ENCODE measurements around the gene PRICKLE2. TPM values are rescaled to one million over a fixed set of nuclear protein-coding genes. Genes with fewer than 3 reads are reported as not detected.
"Not testable (repeated sequence)": the region's sequence is repeated elsewhere in the genome, so short reads cannot be mapped to it uniquely, and the experiment has no call there.

Gene PRICKLE2
- total RNA-seq, 1 experiment from 2014 or later, result 0.65 TPM

DNA sequence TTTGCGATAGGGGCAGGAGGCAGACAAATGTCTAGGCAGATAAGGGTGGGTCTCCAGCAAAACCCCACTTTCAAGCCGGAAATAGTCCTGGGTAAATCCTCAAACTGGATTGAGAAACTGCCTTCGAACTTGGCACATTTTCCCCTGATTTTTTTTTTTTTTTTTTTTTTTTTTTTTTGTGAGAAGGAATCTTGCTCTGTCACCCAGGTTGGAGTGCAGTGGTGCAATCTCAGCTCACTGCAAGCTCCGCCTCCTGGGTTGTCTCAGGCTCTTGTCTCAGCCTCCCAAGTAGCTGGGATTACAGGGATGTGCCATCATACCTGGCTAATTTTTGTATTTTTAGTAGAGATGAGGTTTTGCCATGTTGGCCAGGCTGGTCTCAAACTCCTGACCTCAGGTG, 135.9 kb downstream of the PRICKLE2 start:
- H3K27me3 ChIP-seq; H3K27ac ChIP-seq; H3K9me3 ChIP-seq (replicated peaks); H3K4me1 ChIP-seq; H3K4me3 ChIP-seq; DNase-seq; H3K36me3 ChIP-seq: not testable (repeated sequence)

DNA sequence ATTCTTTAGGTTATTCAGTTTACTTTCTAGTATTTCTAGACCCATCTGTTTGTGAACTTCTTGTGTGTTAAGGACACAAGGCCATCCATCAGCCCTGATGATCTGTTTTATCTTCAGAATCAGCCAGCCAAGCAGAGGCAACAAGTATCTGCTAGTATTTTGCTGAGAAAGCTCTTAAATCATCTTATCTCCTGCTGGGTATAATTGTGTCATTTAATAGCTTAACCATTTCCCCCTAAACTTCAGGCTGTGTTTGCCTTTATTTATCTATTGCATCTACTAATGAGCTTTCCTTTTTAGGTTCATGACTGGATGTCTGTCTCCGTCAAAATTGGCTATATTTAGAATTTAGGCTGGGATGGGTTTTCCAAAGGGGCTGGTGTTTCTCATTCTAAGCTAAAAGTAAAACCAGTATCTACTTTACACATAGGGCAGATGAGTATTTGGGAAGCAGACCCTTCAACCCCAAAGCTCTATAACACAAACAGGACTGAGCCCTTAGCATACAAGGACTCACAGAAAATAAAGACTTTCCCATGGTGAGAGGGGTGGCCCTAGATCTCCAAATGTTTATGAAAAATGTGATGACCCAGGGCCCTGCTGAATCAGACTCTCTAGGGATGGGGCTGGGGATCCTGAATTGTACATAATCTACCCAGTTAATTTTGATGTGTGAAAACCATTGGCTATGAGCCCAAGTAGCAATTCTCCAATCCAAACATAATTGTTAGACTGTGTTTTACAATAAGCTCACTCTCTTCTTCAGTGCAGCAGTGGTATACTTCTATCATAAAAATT, 136.7 kb downstream of the PRICKLE2 start:
- H3K36me3 ChIP-seq, result no peaks in the 10 kb centered on the region
- H3K27me3 ChIP-seq, result no peaks in the 10 kb centered on the region
- no peak for DNase-seq
- H3K9me3 ChIP-seq (replicated peaks), result no peaks in the 10 kb centered on the region
- no peak overlapping the region for H3K27ac ChIP-seq
- H3K4me3 ChIP-seq, result no peak overlapping the region
- H3K4me1 ChIP-seq, result peaks cover 6% of the 10 kb centered on the region; the same call in 1 of the 2 replicates

DNA sequence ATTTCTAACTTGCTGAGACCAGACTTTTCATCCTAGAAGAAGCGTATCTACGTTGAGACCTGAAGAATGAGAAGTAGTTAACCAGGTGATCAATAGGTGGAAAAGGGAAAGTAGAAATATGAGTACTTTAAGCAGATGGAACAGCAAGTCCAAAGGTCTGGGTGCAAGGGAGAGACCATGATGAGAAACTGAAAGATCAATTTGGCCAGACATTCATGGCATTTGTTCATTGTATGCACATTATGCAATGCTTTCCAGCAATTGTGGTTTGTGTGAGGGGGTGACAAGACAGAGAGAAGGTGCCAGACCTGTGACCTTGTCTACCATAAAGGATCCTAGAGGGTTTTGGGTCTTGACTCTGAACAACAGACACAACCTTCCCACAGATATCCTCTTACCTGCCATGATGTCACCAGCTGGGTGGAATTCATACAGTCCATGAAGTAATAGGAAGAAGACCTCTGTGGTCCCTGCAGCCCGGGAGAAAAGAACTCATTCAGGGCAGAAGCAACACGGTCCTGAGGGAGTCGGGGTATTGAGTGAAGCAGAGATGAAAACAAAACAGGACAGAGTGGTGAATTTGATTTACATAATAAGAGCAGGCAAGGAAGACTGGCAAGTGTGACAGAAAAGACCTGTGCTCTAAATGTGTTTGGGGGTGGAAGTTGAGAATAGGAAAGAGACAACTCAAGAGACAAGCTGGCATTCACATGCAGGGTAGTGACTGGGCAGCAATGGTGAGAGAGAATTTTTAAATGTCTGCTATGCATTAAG, 138.6 kb downstream of the PRICKLE2 start:
- peak in 1 of 2 experiments; percentile 33 for DNase-seq
- Histone ChIP-seq H3K4me1 (peaks cover 25% of the 10 kb centered on the region), H3K4me3 (no peak overlapping the region), H3K27me3 (no peaks in the 10 kb centered on the region), H3K27ac (no peak overlapping the region), H3K36me3 (no peaks in the 10 kb centered on the region), H3K9me3 (replicated peaks) (no peaks in the 10 kb centered on the region)

DNA sequence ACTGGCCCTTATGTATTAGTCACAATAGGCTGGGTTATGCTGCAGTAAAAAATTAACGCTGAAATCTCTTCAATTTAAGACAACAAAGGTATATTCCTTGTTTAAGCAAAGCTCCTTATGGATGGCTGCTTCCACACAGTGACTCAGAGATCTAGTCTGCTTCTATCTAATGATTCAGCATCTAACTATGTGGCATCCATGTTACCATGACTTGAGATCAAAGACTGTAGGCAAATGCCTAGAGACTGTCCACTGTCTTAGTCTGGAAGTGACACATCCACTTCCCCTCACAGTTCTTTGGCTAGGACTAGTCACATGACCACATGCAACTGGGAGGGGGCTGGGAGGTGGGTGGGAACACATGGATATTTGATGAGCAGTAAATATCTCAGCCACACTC, 140.6 kb downstream of the PRICKLE2 start:
- no peak overlapping the region; the same call in 1 of the 2 replicates for H3K27ac ChIP-seq
- peaks cover 25% of the 10 kb centered on the region for H3K4me1 ChIP-seq
- no peaks in the 10 kb centered on the region for H3K27me3 ChIP-seq
- no peaks in the 10 kb centered on the region for H3K36me3 ChIP-seq
- no peak for DNase-seq
- H3K4me3 ChIP-seq, result no peak overlapping the region
- H3K9me3 ChIP-seq (replicated peaks), result no peaks in the 10 kb centered on the region

DNA sequence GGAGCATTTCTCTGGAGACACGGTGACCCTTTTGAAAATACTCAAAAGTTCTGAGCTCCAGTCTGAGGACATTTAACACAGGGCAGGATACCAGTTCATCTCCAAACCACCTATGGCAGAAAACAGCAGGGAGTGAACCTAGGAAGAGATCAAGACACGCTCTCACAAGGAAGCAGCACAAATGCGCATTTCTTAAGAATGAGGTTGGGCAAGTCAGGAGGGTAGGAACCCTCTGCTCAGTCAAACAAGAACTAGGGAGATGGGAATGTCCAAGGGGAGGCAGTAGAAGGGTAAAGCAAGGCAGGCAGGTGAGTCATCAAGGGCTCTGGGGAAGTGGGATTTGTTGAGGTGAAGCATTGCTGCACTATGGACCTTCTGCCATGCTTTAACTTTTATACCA, 141.7 kb downstream of the PRICKLE2 start:
- Histone ChIP-seq H3K4me3 (no peak overlapping the region), H3K27me3 (no peaks in the 10 kb centered on the region), H3K4me1 (peaks cover 25% of the 10 kb centered on the region), H3K36me3 (no peaks in the 10 kb centered on the region), H3K9me3 (replicated peaks) (no peaks in the 10 kb centered on the region), H3K27ac (peak overlapping the region; percentile 91)
- DNase-seq, result no peak

DNA sequence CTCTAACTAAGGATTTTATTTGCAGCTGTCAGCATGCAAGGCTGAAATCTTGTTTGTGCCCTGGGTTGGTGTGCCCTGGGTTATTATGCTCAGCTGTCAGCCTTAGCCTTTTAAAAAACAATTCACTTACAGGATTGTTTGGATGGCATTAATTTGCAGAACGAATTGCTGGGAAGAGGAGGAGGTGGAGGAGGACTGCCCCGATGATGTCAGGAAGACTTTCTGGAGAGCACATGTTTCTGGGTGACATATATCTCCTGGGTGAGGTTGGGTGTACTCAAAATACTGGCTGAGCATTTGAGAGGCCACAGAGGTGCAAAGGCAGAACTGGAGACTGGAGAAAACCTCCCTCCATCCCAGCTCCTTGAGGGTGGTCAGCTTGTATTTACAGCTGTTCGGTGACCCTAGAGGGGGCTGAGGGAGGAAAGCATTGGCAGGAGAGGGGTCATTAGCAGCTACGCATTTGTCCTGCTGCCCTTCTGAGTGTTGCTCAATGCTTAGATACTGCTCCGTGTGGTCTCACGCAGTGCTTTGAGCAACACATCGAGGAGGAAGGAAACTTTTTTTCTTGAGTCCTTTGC, 142.2 kb downstream of the PRICKLE2 start:
- H3K36me3 ChIP-seq, result no peaks in the 10 kb centered on the region
- peaks cover 25% of the 10 kb centered on the region for H3K4me1 ChIP-seq
- H3K9me3 ChIP-seq (replicated peaks), result no peaks in the 10 kb centered on the region
- DNase-seq, result peak; percentile 71 to 82
- no peaks in the 10 kb centered on the region for H3K27me3 ChIP-seq
- peak overlapping the region; percentile 91 for H3K27ac ChIP-seq
- no peak overlapping the region for H3K4me3 ChIP-seq

DNA sequence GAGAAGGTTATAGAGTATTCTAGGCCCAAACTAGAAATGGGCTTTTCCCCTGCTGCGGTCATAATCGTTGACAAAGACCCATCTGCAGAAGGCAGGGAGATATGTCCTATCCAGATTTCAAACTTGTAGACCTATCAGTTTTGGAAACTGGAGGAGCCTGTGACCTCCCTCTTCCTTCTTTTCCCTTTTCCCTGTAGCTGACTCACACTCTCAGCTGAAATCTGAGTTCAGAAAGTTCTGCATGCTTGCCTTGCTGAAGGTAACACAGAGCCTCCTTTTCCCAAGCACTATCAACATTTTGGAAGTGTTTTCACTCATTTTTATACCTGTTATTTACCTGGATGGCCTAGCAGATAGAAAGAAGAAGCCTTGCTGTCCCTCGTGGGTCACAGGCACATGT, 142.9 kb downstream of the PRICKLE2 start:
- H3K9me3 ChIP-seq (replicated peaks), result no peaks in the 10 kb centered on the region
- H3K4me1 ChIP-seq, result peaks cover 25% of the 10 kb centered on the region
- DNase-seq, result no peak
- H3K27ac ChIP-seq, result peak overlapping the region; percentile 91
- no peaks in the 10 kb centered on the region for H3K27me3 ChIP-seq
- H3K4me3 ChIP-seq, result no peak overlapping the region
- H3K36me3 ChIP-seq, result no peaks in the 10 kb centered on the region

DNA sequence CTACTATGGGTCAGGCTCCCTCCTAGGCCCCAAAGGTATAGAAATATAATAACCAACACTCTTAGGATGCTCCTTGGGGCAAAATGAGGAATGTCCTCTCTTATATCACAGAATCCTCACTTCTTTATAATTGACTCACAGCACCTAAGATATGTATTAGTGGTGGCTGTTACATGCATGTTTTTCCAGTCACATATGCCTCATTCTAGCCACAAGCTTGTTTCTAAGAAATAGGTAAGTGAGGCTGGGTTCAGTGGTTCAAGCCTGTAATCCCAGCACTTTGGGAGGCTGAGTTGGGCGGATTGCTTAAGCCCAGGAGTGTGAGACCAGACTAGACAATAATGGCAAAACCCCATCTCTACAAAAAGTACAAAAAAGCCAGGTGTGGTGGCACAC, 144.0 kb downstream of the PRICKLE2 start:
- no peak overlapping the region for H3K27ac ChIP-seq
- H3K4me1 ChIP-seq, result peaks cover 22% of the 10 kb centered on the region
- DNase-seq, result no peak
- H3K36me3 ChIP-seq, result no peaks in the 10 kb centered on the region
- H3K9me3 ChIP-seq (replicated peaks), result no peaks in the 10 kb centered on the region
- no peaks in the 10 kb centered on the region for H3K27me3 ChIP-seq
- H3K4me3 ChIP-seq, result no peak overlapping the region

DNA sequence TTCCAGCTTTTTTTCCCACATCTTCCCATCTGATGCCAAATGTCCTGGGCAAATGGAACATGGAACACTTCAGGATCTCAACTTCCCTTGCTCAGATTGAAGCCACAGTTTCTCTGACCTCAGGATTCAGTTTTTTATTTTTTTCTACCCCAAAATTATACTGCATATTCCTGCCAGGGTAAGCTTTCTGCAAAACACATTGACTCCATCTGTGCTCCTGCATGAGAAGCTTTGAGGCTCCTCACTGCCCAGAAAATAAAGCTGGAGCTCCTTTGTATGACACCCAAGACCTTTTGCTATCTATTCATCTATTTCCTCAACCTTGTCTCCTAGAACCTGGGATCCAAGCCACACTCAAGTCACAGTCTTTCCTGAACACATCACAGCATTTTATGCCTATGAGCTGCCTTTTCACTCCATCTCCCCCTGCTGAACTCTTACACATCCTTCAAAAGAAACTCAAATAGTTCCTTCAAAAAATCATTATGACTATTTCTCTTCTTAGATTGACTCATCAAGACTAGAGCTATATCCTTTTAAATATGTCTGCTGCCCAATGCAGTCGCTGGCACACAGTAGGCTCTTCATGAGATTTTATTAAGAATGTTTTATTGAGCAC, 144.5 kb downstream of the PRICKLE2 start:
- Histone ChIP-seq H3K27me3 (no peaks in the 10 kb centered on the region), H3K27ac (no peak overlapping the region), H3K9me3 (replicated peaks) (no peaks in the 10 kb centered on the region), H3K4me1 (peaks cover 20% of the 10 kb centered on the region), H3K4me3 (no peak overlapping the region), H3K36me3 (no peaks in the 10 kb centered on the region)
- no peak for DNase-seq

DNA sequence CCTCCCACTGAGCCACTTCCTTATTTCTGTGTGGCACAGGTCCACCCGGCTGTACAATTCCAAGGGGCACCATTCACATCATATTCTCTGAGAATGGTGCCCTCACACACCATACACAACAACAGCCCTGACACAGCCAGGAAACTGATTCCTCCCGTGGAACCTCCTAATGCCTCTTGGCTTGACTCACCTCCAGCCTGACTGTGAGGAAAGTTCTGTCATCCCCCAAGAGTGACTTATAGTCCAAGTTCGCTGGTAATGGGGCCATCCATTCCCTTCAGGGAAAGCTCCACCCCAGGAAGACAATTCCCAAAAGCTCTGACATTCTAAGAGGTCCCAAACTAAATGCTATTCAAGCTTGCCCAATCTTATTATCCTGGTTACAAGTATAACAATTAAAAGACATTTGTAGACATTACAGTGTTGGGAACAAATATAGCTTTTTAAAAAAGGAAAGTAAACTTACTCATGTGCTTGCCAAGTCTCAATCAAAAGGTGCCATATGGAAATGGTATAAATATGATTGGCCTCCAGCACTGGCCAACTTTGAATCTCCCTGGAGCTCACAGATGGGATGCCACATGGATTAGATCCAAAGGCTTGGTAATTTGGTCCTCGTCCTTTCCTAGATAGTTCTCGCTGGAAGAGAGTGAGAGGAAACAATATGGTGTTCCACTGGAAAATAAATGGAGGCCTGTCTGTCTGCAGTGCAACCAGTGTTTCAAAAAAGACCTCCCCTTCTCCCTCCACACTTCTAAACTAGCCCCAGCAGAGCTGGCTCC, 145.7 kb downstream of the PRICKLE2 start:
- DNase-seq, result no peak
- Histone ChIP-seq H3K27ac (no peak overlapping the region), H3K4me1 (peaks cover 20% of the 10 kb centered on the region)

DNA sequence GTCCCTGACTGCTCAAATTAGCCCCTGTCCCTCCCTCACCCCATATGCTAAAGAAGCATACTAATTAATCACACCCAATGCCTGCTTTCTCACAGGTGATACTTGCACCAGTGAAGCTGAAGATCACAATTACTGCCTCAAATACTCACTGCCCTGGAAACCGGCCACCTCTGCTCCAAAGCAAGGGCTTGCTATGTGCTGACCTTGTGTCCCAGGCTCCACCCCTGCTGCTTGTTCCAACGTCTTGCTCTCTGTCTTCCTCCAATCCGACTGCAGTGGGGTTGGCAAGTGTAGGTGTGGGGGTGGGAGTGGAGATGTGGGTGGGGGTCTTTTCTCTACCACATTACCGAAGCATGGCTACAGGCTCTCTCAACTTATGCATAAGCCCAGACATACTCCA, 146.3 kb downstream of the PRICKLE2 start:
- Histone ChIP-seq H3K9me3 (replicated peaks) (no peaks in the 10 kb centered on the region), H3K4me1 (peaks cover 22% of the 10 kb centered on the region), H3K4me3 (no peak overlapping the region), H3K27me3 (no peaks in the 10 kb centered on the region), H3K36me3 (no peaks in the 10 kb centered on the region), H3K27ac (no peak overlapping the region)
- DNase-seq, result no peak

More for the DNA sequence above, 145.7 kb downstream of the PRICKLE2 start:
- no peaks in the 10 kb centered on the region for H3K27me3 ChIP-seq
- no peak overlapping the region for H3K4me3 ChIP-seq
- no peaks in the 10 kb centered on the region for H3K36me3 ChIP-seq
- H3K9me3 ChIP-seq (replicated peaks), result no peaks in the 10 kb centered on the region

DNA sequence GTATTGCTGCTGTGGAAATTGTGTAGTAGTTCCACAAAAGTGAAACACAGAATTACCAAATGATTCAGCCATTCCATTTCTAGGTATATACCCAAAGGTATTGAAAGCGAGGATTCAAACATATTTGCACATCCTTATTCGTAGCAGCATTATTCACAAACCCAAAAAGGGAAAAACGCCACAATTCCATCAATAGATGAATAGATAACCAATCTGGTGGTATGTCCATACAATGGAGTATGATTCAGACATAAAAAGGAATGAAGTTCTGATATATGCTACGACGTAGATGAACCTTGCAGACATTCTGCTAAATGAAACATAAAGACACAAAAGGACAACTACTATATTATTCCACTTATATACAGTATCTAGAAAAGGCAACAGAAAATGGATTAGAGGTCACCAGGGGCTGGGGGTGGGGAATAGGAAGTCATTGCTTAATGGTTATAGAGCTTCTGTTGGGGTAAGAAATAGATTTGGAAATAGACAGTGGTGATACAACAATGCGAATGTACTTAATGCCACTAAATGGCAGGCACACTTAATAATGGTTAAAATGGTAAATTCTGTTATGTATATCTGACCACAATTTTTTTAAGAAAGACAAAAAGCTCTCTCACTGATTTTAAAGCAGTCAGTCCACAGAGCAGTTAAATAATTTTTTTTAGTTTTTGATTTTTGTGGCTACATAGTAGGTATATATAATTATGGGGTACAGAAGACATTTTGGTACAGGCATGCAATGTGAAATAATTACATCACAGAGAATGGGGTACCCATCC, 150.2 kb downstream of the PRICKLE2 start:
- peaks cover 19% of the 10 kb centered on the region for H3K4me1 ChIP-seq
- H3K36me3 ChIP-seq, result no peaks in the 10 kb centered on the region
- H3K4me3 ChIP-seq, result no peak overlapping the region
- H3K27me3 ChIP-seq, result no peaks in the 10 kb centered on the region
- H3K9me3 ChIP-seq (replicated peaks), result no peaks in the 10 kb centered on the region
- no peak for DNase-seq
- H3K27ac ChIP-seq, result no peak overlapping the region

DNA sequence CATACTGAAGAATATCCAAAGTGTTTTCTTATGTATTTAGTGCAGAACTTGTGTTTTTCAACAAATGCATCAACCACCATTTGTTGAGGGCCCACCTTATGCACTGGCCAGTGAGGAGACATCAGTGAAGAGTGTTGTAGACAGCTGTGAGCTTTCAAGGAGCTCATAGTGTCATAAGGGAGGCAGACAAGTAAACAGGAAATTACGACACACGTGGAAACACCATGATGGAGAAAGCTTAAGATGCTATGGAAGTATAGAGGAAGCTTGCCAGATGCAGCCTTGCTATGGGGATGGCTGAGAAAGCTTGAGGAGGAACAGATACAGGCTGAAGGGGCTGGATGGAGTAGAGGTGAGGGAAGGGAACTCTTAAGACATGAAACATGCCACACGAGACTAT, 151.2 kb downstream of the PRICKLE2 start:
- Histone ChIP-seq H3K27ac (no peak overlapping the region), H3K36me3 (no peaks in the 10 kb centered on the region), H3K4me3 (no peak overlapping the region), H3K4me1 (peaks cover 19% of the 10 kb centered on the region), H3K9me3 (replicated peaks) (no peaks in the 10 kb centered on the region), H3K27me3 (no peaks in the 10 kb centered on the region)
- DNase-seq, result peak in 1 of 2 experiments; percentile 26

Data from SJCRH30 (cell line).